Subcutaneous adipose tissue (tissue), 4 donors: ENCODE results near the gene RPRD2. TPM values are rescaled to one million over a fixed set of nuclear protein-coding genes. Genes with fewer than 3 reads are reported as not detected.

Experiments
- total RNA-seq, 4 donors: library from RNA; depleted of rRNA; stranded (reverse); fragments of >200 nt; gene quantifications; one replicate each; pipeline ENCODE4 v1.1.0, GENCODE V29; 2016
- TF ChIP-seq, protein P1 (sequence below): fragments of 450-650 bp; IDR thresholded peaks from one replicate; pipeline ENCODE4 v1.5.1; 2016; ENCODE audit warnings: low read depth, mild to moderate bottlenecking, control low read depth, antibody characterized with exemption, moderate library complexity

RPRD2 gene
- total RNA-seq, 4 donors from 2014 or later: 17.2 to 24.9 (median 19.5) TPM

DNA sequence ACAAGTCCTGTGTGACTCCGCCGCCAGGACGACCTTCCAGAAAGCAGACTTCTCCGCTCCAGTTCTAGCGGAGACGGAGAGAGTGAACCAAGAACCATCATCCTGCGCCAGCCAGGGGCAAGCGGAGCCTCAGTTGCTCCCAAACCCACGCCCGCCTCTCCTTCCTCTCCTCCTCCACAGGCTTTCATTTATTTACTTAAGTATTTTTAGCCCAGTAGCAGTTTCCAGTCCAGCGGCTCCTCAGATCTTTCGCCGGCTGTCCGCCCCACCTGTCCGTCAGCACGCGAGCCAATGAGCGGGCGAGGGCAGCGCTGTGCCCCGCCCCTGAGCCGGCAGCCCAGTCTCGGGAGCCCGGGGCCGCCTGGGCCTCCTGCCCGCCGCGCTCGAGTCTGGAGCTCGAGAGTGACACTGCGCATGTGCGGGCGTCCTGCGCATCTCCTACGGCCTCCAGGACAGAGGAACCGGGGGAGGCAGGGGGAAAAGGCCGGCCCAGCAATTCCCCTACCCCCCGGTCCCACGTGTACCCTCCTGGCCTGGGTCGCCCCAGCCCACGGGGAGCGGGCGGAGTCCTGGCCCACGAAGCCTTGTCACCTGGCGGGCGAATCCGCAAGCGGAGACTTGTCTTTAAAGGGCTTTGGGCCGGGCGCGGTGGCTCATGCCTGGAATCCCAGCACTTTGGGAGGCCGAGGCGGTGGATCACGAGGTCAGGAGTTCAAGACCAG lies 151.5 kb downstream of the RPRD2 start, which contains the start of gene FALEC:
Gene FALEC (plus strand): TSS at position 425 of the 722 bp plus-strand sequence.
- TF ChIP-seq, protein P1, sequence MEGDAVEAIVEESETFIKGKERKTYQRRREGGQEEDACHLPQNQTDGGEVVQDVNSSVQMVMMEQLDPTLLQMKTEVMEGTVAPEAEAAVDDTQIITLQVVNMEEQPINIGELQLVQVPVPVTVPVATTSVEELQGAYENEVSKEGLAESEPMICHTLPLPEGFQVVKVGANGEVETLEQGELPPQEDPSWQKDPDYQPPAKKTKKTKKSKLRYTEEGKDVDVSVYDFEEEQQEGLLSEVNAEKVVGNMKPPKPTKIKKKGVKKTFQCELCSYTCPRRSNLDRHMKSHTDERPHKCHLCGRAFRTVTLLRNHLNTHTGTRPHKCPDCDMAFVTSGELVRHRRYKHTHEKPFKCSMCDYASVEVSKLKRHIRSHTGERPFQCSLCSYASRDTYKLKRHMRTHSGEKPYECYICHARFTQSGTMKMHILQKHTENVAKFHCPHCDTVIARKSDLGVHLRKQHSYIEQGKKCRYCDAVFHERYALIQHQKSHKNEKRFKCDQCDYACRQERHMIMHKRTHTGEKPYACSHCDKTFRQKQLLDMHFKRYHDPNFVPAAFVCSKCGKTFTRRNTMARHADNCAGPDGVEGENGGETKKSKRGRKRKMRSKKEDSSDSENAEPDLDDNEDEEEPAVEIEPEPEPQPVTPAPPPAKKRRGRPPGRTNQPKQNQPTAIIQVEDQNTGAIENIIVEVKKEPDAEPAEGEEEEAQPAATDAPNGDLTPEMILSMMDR: no peak

DNA sequence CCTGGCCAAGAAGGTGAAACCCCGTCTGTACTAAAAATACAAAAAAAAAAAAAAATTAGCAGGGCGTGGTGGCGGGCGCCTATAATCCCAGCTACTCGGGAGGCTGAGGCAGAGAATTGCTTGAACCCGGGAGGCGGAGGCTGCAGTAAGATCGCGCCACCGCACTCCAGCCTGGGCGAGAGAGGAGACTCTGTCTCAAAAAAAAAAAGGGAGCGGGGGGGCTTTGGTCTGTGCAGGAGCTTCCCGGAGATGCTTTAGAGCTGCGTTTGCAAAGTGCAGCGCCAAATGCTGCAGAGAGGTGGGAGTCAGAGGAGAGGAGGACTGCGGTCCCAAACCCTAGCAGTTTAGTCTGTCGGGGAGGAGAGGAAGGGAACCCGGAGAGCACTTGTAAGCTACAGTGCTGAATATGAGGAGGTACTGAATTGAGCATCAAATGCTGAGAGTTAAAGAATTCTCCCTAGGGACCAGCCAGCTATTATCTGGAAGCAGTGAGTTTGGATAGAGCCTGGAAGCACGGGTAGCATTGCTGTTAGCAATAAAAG lies 152.2 kb downstream of the RPRD2 start:
- TF ChIP-seq, protein P1: no peak

DNA sequence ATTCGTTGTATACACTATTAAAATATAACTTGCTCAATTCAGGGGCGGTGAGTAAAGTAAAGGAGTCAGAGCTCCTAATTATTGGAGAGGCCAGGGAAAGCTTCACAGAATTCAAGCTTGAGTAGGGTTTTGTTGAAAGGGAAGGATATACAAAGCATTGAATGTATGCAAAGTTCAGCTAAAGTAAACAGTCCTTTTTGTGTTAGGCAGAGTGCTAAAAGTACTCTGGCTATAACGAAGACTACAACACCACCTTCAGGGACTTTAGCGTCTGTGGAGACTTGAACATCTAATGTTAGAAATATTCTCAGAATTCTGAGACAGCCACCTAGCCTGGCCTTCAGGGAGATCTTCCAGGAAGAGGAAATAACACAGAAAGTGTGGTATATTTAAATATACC lies 152.7 kb downstream of the RPRD2 start:
- TF ChIP-seq, protein P1: no peak

DNA sequence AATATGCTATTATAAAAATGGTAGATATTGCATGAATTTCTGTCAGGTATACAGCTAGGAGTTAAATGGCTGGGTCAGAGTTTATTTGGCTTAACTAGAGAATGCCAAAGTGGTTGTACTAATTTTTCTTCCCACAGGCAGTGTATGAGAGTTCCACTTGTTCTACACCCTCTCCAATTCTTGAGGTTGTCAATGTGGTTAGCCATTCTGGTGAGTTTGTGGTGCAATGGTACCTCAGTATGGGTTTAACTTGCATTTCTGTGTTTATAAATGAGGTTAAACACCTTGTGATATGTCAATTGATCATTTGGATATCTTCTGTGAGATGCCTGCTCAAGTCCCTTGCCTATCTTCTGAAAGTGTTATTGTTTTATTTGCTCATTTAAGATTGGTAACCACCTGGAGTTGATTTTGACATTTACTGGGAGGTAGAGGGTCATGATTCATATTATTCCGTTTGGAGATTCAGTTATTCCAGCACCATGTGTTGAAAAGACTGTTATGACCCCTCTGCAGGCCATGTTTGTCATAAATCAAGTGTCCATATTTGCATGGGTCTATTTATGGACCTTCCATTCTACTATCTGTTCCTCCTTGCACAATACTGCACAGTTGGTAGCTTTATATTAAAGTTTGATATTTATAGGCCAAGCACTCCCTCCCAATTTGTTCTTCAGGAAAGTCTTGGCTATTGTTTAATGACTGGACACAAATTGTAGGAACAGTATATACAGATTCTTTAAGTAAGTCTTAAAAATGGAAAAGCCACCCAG lies 157.4 kb downstream of the RPRD2 start:
- TF ChIP-seq, protein P1: no peak

DNA sequence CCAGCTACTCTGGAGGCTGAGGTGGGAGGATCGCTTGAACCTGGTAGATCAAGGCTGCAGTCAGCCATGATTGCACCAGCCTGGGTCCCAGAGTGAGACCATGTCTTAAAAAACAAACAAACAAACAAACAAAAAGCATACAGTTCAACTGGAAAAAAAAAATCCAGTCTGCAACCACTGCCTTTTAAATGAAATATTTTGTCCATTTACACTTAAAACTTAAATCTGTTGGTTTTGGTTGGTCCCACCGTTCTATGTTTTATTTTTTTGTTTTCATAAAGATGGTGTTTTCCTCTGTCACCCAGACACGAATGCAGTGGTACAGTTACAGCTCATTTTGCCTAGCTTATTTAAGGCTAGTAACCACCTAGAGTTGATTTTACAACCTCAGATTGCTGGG lies 161.4 kb downstream of the RPRD2 start:
- TF ChIP-seq, protein P1: no peak

Other genes with a start within 250 kb of the RPRD2 start
- gene PLEKHO1, start 214.2 kb upstream of the RPRD2 start, total RNA-seq: 10 to 100 TPM; 24.8 to 60.2 (median 30.6) TPM
- 10 to 100 TPM; 15.1 to 25.4 (median 16.1) TPM for gene ANP32E, start 128.0 kb upstream of the RPRD2 start, total RNA-seq
- gene CA14, start 106.4 kb upstream of the RPRD2 start, total RNA-seq: not detected
- 10 to 100 TPM; 58.2 to 94.0 (median 72.4) TPM for gene APH1A, start 95.1 kb upstream of the RPRD2 start, total RNA-seq
- gene C1orf54, start 91.4 kb upstream of the RPRD2 start, total RNA-seq: 10 to 100 TPM in 1 of 4 donors, 1 to 10 TPM in 2, under 1 TPM in 1; 0.94 to 17.8 (median 6.5) TPM
- 1 to 10 TPM in 3 of 4 donors, under 1 TPM in 1; 0.85 to 4.1 (median 3.1) TPM for gene CIART, start 81.6 kb upstream of the RPRD2 start, total RNA-seq
- 10 to 100 TPM; 30.0 to 47.9 (median 38.2) TPM for gene MRPS21, start 70.3 kb upstream of the RPRD2 start, total RNA-seq
- 10 to 100 TPM; 36.2 to 83.3 (median 47.7) TPM for gene PRPF3, start 42.6 kb upstream of the RPRD2 start, total RNA-seq
- 10 to 100 TPM in 3 of 4 donors, 1 to 10 TPM in 1; 8.2 to 16.7 (median 15.9) TPM for gene TARS2, start 123.3 kb downstream of the RPRD2 start, total RNA-seq
- gene ECM1, start 144.0 kb downstream of the RPRD2 start, total RNA-seq: 10 to 100 TPM; 12.1 to 53.2 (median 29.5) TPM
- gene FALEC, start 151.6 kb downstream of the RPRD2 start, total RNA-seq: not detected
- 10 to 100 TPM; 36.3 to 53.9 (median 49.1) TPM for gene ADAMTSL4, start 185.3 kb downstream of the RPRD2 start, total RNA-seq
- gene MCL1, start 215.5 kb downstream of the RPRD2 start, total RNA-seq: 100 to 1,000 TPM; 180 to 328 (median 225) TPM